ENCODE data around the gene ADRM1. TPM values are rescaled to one million over a fixed set of nuclear protein-coding genes. Genes with fewer than 3 reads are reported as not detected.

ADRM1 gene, protein sequence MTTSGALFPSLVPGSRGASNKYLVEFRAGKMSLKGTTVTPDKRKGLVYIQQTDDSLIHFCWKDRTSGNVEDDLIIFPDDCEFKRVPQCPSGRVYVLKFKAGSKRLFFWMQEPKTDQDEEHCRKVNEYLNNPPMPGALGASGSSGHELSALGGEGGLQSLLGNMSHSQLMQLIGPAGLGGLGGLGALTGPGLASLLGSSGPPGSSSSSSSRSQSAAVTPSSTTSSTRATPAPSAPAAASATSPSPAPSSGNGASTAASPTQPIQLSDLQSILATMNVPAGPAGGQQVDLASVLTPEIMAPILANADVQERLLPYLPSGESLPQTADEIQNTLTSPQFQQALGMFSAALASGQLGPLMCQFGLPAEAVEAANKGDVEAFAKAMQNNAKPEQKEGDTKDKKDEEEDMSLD
- total RNA-seq, result 193 and 216 TPM in 2 replicates

DNA sequence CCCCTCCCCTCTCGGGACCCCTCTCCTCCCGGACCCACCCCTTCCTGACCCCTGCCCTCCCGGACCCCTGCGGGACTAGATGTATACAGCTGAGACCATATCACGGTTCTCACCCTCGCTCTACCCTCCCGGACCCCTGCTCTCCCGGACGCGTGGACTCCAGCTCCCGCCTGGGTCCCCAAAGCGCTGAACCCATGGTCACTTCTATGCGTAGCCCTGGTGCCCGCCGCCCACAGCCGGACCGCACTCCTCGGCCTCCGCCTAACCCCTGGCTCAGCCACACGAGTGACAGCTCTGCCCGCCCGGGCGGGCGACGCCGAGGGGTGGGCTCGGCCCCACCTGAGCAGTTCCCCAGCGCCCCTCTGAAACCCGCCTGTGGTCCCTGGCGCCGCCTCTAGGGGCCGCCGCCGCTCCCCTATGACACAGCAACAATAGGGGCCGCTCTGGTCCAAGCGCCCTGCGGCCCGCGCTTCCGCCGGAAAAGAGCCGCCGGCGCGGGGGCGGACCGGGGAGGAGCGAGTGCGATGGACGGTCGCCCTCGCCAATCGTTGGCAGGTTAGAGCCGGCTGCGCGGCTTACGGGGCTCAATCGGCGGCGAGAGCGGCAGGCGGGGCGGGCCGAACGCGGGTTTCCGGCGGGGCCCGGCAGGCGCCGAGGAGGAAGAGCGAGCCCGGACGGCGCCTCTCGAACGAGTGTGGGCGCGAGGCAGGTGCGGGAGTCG, at the start of gene ADRM1:
ADRM1 (plus strand) TSS at position 657 of the 721 bp plus-strand sequence. CDS start 572 bp downstream, outside the sequence.
- H3K36me3 ChIP-seq (ENCODE audit: control insufficient read depth, insufficient read depth, low read length), result peaks cover 6% of the 10 kb centered on the region
- H3K27me3 ChIP-seq (ENCODE audit: control insufficient read depth, insufficient read depth, low read length), result no peaks in the 10 kb centered on the region
- peak; percentile 61 for DNase-seq (ENCODE audit: low read depth)
- TF ChIP-seq, protein P1, sequence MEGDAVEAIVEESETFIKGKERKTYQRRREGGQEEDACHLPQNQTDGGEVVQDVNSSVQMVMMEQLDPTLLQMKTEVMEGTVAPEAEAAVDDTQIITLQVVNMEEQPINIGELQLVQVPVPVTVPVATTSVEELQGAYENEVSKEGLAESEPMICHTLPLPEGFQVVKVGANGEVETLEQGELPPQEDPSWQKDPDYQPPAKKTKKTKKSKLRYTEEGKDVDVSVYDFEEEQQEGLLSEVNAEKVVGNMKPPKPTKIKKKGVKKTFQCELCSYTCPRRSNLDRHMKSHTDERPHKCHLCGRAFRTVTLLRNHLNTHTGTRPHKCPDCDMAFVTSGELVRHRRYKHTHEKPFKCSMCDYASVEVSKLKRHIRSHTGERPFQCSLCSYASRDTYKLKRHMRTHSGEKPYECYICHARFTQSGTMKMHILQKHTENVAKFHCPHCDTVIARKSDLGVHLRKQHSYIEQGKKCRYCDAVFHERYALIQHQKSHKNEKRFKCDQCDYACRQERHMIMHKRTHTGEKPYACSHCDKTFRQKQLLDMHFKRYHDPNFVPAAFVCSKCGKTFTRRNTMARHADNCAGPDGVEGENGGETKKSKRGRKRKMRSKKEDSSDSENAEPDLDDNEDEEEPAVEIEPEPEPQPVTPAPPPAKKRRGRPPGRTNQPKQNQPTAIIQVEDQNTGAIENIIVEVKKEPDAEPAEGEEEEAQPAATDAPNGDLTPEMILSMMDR (IDR thresholded peaks at IDR 0.05; ENCODE audit: insufficient read depth, low read length, poor library complexity, severe bottlenecking), result peak; percentile 85
- H3K4me3 ChIP-seq (ENCODE audit: low read depth, low read length), result peak within 1 kb of the TSS; percentile 79

DNA sequence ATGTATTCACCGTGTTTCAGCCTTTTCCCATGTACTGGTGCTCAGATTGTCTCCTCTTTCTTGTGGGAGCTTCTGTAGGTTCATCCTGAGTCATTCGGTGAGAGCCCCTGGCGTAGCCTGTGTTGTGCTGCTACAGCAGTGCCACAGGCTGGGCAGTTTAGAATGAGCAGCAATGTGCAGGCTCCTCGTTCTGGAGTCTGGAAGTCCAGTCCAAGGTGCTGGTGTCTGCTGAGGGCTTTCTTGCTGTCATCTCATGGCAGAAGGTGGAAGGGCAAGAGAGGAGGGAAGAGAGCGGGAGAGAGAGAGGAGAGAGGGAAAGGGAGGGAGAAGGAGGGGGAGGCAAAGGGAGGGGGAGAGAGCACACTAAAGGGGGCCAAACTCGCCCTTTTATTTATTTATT, 49.4 kb upstream of the ADRM1 start:
- TF ChIP-seq, protein P1 (IDR thresholded peaks at IDR 0.05; ENCODE audit: insufficient read depth, low read length, poor library complexity, severe bottlenecking), result no peak
- H3K27me3 ChIP-seq (ENCODE audit: control insufficient read depth, insufficient read depth, low read length), result no peaks in the 10 kb centered on the region
- peaks cover 1% of the 10 kb centered on the region for H3K36me3 ChIP-seq (ENCODE audit: control insufficient read depth, insufficient read depth, low read length)
- DNase-seq (ENCODE audit: low read depth), result no peak
- no peak overlapping the region for H3K4me3 ChIP-seq (ENCODE audit: low read depth, low read length)

DNA sequence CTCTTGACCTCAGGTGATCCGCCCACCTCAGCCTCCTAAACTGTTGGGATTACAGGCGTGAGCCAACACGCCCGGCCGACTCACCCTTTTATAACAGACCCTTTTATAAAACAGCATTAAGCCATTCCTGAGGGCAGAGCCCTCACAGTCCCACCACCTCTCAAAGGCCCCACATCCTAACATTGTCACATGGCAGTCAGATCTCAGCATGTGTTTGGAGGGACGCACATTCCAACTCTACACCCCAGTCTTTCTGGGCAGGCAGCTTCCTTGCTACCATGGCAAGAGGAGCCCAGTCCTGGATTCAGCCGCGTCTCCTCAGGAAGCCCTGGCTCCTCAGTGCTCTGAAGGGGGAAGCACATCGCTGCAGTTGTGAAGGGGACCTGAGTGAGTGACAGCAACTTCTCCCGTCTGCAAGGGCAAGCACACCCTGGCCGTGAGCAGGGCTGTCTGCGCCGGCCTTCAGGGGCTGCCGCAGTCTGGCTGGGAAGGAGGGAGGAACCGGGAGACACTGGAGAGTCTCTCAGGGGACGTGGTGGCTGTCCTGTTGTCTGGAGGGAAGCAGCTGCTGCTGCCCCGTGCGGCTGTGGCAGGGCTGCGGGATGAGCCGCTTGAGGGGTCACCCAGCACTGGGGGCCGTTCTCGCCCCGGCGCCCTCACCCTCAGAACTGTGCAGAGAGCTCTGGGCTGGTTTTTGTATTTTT, 48.6 kb upstream of the ADRM1 start:
- TF ChIP-seq, protein P1 (IDR thresholded peaks at IDR 0.05; ENCODE audit: insufficient read depth, low read length, poor library complexity, severe bottlenecking), result no peak
- Histone ChIP-seq H3K4me3 (ENCODE audit: low read depth, low read length) (no peak overlapping the region), H3K27me3 (ENCODE audit: control insufficient read depth, insufficient read depth, low read length) (no peaks in the 10 kb centered on the region), H3K36me3 (ENCODE audit: control insufficient read depth, insufficient read depth, low read length) (peaks cover 1% of the 10 kb centered on the region)
- no peak for DNase-seq (ENCODE audit: low read depth)

DNA sequence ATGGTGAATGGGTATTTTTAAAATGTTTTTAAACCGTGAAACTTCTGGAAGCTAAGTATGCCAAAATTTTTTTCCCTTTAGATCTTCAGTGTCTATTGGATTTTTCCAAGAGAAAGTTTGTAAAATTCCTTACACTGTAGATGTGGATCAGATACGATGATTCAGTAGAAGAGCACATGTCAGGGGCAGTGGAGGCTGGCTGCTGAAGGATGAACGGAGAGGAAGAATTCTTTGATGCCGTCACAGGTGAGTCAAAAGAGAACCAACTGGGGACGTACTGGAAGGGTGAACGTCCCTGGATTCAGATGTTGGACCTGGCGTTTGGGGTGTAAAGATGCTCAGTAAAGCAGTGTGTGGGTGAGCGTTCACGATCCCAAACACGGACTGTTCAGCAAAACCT, 46.8 kb upstream of the ADRM1 start:
- Histone ChIP-seq H3K4me3 (ENCODE audit: low read depth, low read length) (no peak overlapping the region), H3K36me3 (ENCODE audit: control insufficient read depth, insufficient read depth, low read length) (peaks cover 4% of the 10 kb centered on the region), H3K27me3 (ENCODE audit: control insufficient read depth, insufficient read depth, low read length) (no peaks in the 10 kb centered on the region)
- TF ChIP-seq, protein P1 (IDR thresholded peaks at IDR 0.05; ENCODE audit: insufficient read depth, low read length, poor library complexity, severe bottlenecking), result no peak
- DNase-seq (ENCODE audit: low read depth), result no peak

DNA sequence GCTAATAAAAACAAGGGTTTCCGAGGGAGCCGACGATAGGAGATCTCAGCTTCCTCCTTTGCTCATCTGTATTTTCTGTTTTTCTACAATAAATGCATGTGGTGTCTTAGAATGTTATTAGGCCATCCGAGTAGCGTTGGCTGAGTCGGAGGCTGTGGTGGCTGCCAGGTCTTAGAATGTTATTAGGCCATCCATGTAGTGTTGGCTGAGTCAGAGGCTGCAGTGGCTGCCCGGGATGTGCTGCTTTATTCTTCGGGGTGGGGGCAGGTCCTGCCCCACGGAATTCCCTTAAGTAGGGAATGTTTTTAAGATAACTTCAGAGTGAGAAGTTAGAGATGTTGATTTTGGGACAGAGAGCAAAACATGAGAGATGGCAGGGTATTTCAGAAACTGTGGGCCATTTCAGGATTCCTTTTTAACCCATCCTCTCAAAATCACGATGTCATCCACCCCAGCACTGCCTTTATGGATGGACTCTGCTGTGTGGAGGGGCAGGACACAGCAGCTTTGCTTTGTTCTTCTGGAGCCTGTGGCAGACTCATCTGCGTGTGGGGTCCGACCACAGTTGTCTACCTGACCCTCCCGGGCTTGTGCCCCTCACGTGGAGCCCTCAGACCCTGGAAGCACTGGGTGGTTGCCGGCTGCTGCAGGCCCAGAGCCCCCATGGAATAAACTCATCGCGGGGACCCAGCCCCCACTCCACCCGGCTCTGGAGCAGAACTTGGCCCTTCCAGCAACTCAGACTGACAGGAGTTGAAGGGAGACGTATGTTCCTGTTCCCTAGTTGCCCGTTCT, 44.1 kb upstream of the ADRM1 start:
- TF ChIP-seq, protein P1 (IDR thresholded peaks at IDR 0.05; ENCODE audit: insufficient read depth, low read length, poor library complexity, severe bottlenecking), result no peak

More for the DNA sequence above, 44.1 kb upstream of the ADRM1 start:
- DNase-seq (ENCODE audit: low read depth), result peak; percentile 28
- H3K27me3 ChIP-seq (ENCODE audit: control insufficient read depth, insufficient read depth, low read length), result no peaks in the 10 kb centered on the region
- no peak overlapping the region for H3K4me3 ChIP-seq (ENCODE audit: low read depth, low read length)
- peaks cover 4% of the 10 kb centered on the region for H3K36me3 ChIP-seq (ENCODE audit: control insufficient read depth, insufficient read depth, low read length)
